HG02840 (cell line): ENCODE data around the gene NFYC.

Source experiments
- ATAC-seq: cut with Tn5 transposase; IDR thresholded peaks from one replicate; pipeline ENCODE4 v1.9.1; 2021; ENCODE audit warnings: mild to moderate bottlenecking, moderate library complexity, moderate number of reproducible peaks; ENCODE audit not compliant: unreplicated experiment, low FRiP score

NFYC gene

DNA sequence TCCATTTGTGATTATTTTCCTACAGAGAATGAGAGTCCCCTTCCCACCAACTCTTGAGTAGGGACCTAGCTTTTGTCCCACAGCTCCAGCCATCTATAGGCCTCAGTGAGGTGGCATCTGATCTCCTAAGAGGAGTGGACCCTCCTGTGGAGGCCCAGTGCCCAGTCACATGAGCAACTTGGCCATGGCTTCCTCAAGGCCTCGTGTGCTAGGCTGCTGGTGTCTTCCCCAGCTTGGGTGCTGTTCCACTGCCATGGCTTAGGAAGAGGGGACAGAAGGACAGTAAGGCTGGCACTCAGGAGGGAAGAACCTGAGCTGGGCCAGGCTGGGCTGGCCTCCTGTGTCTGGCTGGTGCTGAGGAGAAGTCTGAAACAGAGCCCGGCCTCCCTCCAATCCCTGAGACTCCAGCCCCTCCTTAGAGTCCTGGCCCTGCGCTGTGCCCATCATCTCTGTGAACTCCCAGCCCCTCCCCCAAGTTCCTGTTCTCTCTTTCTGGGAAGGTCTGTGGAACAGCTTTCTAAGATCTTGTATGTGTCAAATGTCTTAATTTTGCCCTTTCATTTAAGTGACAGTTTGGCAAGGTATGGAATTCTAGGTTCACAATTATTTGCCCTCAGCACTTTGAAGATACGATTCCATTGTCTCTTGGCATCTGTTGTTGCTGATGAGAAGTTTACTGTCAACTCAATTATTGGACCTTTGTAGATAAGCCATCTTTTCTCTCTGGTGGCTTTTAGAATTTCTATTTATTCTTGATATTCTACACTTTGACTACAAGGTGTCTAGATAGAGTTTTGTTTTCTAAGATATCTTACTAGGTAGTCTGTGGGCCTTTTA, 85.0 kb downstream of the NFYC start:
- ATAC-seq, result no peak

DNA sequence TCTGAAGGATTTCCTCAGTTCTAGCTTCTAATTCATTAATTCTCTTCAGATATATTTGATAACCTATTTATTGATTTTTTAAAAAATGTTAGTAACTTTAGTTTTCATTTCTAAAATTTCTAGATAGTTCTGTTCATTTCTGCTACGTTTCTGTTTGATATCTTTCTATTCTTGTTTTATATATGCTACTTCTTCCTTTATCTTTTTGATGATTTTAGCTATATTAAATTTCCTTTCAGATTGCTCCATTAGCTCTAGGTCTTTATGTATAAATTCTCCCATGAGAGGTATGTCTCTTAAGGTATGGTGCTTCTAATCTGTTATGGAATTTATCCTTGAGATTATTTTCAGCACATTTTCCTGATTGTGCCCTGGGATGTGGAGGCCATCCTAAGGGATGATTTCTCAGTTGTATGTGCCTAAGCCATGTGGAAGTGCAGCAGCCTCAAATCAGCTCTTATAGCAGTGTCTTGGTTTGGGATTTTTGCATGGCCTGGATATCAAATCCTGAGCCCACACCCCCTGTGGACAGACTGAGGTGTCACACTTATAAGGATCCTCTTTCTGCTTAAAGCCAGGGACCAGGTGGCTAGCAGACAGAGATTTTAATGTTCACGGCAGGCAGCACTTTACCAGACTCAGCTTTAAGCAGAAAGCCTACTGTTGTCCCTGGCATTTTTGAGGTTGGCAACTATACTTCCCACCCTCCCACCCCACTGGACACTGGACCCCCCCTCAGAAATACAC, 85.9 kb downstream of the NFYC start:
- ATAC-seq, result no peak

- no peak for ATAC-seq
These were observed 89.4 kb downstream of the NFYC start for GRCh38 chr1:40780678-40781607.

DNA sequence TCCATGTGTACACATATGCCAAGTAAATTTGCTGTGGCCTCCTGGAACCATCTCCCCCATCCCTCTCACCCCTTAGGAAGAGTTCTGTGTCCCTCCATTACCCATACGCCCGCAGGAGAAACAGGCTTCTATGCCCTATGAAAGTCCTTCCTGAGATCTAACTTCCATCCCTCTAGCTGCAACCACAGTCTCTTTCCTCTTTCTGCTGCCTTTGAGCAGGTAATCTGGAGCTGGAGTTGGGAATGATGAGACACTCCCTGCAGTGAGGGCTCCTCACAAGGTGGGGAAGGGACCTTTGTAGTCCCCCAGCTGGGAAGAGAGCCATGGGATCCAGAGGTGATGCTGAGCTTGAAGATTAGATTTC, 90.1 kb downstream of the NFYC start:
- no peak for ATAC-seq

- ATAC-seq, result no peak
These were observed 91.0 kb downstream of the NFYC start for GRCh38 chr1:40782371-40782956.

DNA sequence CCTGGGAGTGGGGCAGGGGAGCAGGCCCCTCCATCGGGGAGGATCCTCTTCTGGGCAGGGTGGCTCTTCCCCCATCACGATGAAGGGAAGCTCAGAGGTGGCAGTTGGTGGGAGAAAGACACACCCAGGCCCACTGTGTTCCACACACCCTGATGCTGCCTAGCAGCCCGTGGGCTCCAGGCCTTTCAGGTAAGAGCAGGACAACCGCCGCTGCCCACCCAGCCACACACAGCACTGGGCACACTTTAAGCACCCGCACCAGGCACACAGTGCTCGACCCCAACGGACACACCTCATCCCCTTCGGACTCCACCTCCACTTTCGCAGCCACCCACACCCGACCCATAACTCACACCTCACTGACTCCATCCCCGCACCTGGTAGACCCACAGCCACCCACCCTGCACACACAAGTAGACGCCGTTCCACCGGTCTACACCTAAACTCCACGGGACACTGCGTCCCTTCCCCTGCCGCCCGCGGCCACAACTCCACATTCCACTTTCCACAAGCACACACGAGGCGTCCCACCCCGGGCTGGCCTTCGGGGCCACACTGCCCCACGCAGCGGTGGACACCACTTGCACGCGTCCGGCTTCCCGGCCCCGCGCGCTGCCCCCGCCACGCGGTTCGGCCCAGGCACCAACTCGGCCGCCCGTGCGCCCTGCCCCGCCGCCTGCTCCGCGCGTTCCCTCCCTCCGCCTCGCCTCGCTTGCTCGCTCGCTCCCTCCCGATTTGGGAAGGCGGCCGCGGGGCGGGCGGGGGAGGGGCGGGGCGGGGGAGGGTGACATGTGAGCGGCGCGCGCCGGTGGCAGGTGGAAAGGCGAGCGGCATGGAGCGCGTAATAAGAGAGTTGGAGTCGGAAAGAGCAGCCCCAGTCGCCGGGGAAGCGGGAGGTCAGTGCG, 91.7 kb downstream of the NFYC start, which contains the start of gene KCNQ4:
Gene KCNQ4, plus strand, starts transcription at position 787 of the 905 bp plus-strand sequence. CDS start 307 bp downstream, outside the sequence.
- no peak for ATAC-seq

GRCh38 chr1:40784141-40784770, 92.8 kb downstream of the NFYC start:
- no peak for ATAC-seq

- ATAC-seq, result no peak
These were observed 93.3 kb downstream of the NFYC start for GRCh38 chr1:40784771-40785151.

DNA sequence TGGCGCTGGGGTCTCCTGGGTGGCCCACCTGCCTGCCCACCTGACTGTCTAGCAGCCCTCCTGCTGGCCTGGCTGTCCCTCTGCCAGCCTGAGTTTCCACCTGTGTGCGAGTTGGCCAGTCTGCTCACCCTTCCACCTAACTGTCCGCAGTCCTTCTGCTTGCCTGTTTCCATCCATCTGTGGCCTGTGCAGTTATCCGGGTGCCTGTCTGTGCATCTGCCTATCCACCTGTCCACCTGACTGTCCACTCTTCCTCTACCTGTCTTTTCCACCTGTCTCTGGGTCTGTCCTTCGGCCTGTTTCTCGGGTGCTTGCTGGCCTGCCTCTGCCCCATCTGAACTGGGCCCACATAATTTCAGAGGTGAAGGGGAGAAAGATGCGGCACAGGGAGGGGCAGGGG, 93.9 kb downstream of the NFYC start:
- ATAC-seq, result no peak

DNA sequence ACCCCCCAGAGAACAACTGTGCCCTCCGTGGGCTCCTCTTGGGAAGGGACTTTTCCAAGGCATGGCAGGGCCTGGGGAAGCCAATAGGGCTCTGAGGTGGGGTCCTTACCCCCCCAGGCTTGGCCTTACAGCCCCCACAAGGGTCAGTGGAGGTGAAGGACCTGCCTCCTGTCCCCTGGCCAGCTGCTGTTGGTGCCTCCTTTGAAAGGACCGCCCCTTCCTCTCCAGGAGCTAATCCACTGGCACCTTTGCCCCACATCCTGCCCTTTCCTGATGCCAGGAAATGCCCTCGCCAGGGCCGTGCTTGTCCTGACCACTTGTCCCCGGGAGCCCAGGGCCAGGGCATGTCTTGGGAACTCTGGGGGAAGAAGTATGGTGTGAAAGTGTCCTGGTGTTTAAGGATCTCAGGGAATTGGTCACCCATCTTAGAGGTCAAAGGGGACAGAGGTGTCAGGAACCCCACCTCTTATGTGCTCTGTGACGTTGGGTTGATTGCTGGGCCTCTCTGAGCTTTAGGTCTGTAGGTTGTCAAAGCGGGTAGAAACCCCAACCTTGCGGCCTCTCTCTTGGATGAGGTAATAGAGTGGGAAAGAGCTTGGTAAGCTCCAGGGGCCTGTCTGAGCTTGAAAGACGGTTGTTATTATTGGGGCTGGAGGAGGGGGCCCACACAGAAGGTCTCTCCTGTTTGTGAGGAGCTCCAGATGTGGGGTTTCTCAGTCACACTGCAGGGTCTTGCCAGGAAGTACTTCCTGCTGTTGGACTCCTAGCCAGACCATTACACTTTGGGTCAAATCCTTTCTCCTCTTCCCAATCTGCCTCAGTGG, 94.9 kb downstream of the NFYC start:
- no peak for ATAC-seq

- no peak for ATAC-seq
These were observed 95.6 kb downstream of the NFYC start for GRCh38 chr1:40786995-40787705.

DNA sequence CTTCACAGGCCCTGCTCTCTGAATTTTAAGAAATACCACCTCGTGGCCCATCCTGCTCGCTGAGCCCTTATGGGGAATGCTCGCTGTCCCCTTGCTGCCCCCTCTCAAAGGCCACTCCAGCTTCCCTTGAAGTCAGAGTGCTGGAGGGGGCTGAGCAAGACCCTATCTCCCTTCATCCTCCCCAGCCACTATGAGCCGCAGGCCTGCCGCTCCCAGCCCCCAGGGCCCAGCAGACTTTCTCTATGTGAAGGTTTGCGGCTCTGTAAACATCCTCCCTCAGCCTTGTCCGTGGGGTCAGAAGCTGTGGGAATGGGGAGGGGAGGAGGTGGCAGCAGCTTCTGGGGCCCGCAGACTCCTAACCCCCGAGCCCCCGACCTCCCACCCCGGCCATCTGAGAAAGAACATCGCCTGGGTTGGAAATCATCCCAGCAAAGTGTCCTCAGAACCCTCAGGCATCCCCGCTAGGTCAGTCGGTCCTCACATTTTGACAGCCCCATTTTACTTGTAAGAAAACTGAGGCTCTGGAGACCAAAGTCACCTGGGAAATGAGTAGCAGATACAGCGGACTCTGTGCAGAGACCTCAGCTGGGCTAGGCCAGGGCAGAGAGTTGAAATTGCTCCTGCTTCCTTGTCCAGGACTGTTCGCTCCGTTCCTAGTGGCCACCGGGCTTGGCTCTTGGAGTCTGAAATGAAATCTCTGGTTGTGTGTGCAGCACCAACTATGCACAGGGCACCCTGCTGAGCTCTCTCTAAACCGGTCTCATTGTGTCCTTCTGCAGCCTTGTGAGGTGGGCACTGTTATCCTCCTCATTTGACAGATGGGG, 96.4 kb downstream of the NFYC start:
- no peak for ATAC-seq

GRCh38 chr1:40788561-40789341, 97.2 kb downstream of the NFYC start:
- no peak for ATAC-seq

DNA sequence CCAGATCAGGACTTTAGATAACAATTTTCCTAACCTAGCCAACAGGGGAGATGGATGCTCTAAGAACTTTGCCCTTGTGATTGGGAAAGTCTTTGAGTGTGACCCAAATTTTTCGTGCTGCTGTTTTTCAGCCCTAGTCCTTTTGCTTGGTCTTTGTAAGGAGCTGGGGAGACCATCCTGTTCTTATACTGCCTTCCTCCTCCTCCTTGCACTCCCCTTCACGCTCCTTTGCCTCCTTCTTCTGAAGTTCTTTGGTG, 97.8 kb downstream of the NFYC start:
- ATAC-seq, result no peak

- no peak for ATAC-seq
These were observed 98.3 kb downstream of the NFYC start for GRCh38 chr1:40789661-40790430.
